Dendritic cell treated with granulocyte-macrophage colony-stimulating factor and Interleukin-4, amounts not matched to agents 40 ng/mL and 50 ng/mL, for 4 days (primary cell): ENCODE measurements around the gene TMEM191B.
A peak's percentile ranks its signal among the peaks of the same experiment; 100 is the strongest.
"Not testable (repeated sequence)": the region's sequence is repeated elsewhere in the genome, so short reads cannot be mapped to it uniquely, and the experiment has no call there.

Experiments
- H3K27ac Mint-ChIP-seq: one replicate; pipeline ENCODE4 v1.8.0; 2022; ENCODE audit warnings: mild to moderate bottlenecking, mixed read lengths
- H3K27me3 Mint-ChIP-seq: one replicate; pipeline ENCODE4 v1.8.0; 2022; ENCODE audit warnings: mild to moderate bottlenecking, mixed read lengths
- H3K36me3 Mint-ChIP-seq: one replicate; pipeline ENCODE4 v1.8.0; 2022; ENCODE audit warnings: low read depth, mixed read lengths
- H3K4me1 Mint-ChIP-seq: one replicate; pipeline ENCODE4 v1.8.0; 2022; ENCODE audit warnings: low read depth, mixed read lengths
- H3K4me3 Mint-ChIP-seq: one replicate; pipeline ENCODE4 v1.8.0; 2022; ENCODE audit warnings: mild to moderate bottlenecking, moderate library complexity, mixed read lengths
- H3K9me3 Mint-ChIP-seq: one replicate; pipeline ENCODE4 v1.8.0; 2022; ENCODE audit warnings: mixed read lengths
- intact Hi-C: fragments of 100-400 bp; cut with micrococcal nuclease; formaldehyde crosslinking; loops from one replicate; pipeline ENCODE4 v1.15.0; 2022

Gene TMEM191B

GRCh38 chr22:18577090-18577818 lies 49.7 kb downstream of the TMEM191B start:
- H3K36me3 Mint-ChIP-seq, H3K27me3 Mint-ChIP-seq, H3K27ac Mint-ChIP-seq, H3K4me1 Mint-ChIP-seq, intact Hi-C loops, H3K9me3 Mint-ChIP-seq: not testable (repeated sequence)
- H3K4me3 Mint-ChIP-seq: peak overlapping the region; percentile 53

DNA sequence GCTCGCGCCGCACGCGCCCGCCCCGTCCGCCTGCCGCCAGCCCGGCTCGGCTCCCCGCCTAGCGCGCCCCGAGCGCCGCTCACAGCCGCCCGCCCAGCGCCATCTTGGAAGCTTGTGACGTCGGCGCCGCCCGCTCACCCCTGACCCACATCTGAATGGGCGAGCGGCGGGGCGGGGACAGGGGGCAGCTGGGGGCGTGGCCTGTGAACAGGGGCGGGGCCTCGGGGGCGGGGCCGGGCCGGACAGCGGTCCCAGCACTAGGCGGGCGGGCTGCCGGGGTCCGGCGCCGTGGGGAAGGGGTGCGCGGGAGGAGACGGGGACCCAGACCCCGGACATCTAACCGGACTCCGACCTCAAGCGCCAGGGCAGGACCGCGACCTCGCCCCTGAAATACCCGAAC lies 50.2 kb downstream of the TMEM191B start:
- intact Hi-C loops, H3K27ac Mint-ChIP-seq, H3K36me3 Mint-ChIP-seq, H3K4me1 Mint-ChIP-seq, H3K9me3 Mint-ChIP-seq, H3K27me3 Mint-ChIP-seq, H3K4me3 Mint-ChIP-seq: not testable (repeated sequence)
